Thyroid gland (tissue), 4 donors: ENCODE measurements around the gene THAP4. TPM values are rescaled to one million over a fixed set of nuclear protein-coding genes. Genes with fewer than 3 reads are reported as not detected.

Experiments used
- DNase-seq, 2 donors: peaks; one replicate each; pipeline ENCODE4 v3.0.0-alpha.2; 2019
- H3K27ac ChIP-seq, 3 donors: fragments of 200-600 bp; sonication (generic); 1 replicate in 2 of 3; 2 replicates in 1 of 3; pipeline ENCODE4 v1.5.1; 2016 to 2019; ENCODE audit warnings: mild to moderate bottlenecking in 1 of 3, moderate library complexity in 1 of 3
- H3K27me3 ChIP-seq: fragments of 200-600 bp; sonication (generic); one replicate; pipeline ENCODE4 v1.5.1; 2019
- H3K36me3 ChIP-seq, 2 donors: fragments of 200-600 bp; sonication (generic); one replicate each; pipeline ENCODE4 v1.5.1; 2016 to 2019
- H3K4me1 ChIP-seq, 2 donors: fragments of 200-600 bp; sonication (generic); one replicate each; pipeline ENCODE4 v1.5.1; 2017 to 2019
- H3K4me3 ChIP-seq, 3 donors: fragments of 200-600 bp; sonication (generic); replicated peaks in 1 of 3; 1 replicate in 2 of 3; 2 replicates in 1 of 3; pipeline ENCODE4 v1.5.1; 2016; ENCODE audit warnings: mild to moderate bottlenecking in 1 of 3
- H3K9me3 ChIP-seq: fragments of 200-600 bp; sonication (generic); one replicate; pipeline ENCODE4 v1.5.1; 2017
- POLR2A ChIP-seq, 2 donors: fragments of 450-650 bp; IDR thresholded peaks; one replicate each; pipeline ENCODE4 v1.6.1; 2017; ENCODE audit warnings: antibody characterized with exemption in 2 of 2, mild to moderate bottlenecking in 2 of 2, moderate library complexity in 1 of 2
- WGBS, 2 donors: methylation state at CpG; one replicate each; pipeline ENCODE4 v1.1.5; 2017; 5-methylcytosine and 5-hydroxymethylcytosine counted together
- intact Hi-C: fragments of 100-400 bp; cut with DNase I; formaldehyde crosslinking; loops from one replicate; pipeline ENCODE4 v1.15.1; 2023
- total RNA-seq, 4 donors: library from RNA; depleted of rRNA; stranded (reverse); fragments of >200 nt; gene quantifications; one replicate each; pipeline ENCODE4 v1.2.3, GENCODE V29; 2016
- TF ChIP-seq, protein P1 (sequence below), 6 experiments: fragments of 200-600 bp in 3 of 6; fragments of 450-650 bp in 3 of 6; sonication (generic) in 3 of 6; IDR thresholded peaks; one replicate each; pipeline ENCODE4 v1.5.1; 2016 to 2019; ENCODE audit warnings: antibody characterized with exemption in 6 of 6, mild to moderate bottlenecking in 2 of 6, inconsistent platforms in 1 of 6, moderate library complexity in 1 of 6

Gene THAP4
- total RNA-seq, 4 donors from 2014 or later = 42.9 to 53.6 (median 46.2) TPM

- Histone ChIP-seq H3K27ac (no peak overlapping the region), H3K36me3 (no peaks in the 10 kb centered on the region), H3K4me3 (peak overlapping the region in 1 of 3 donors; percentile 1), H3K27me3 (no peaks in the 10 kb centered on the region), H3K4me1 (peaks cover 0 to 7% of the 10 kb centered on the region in 2 donors), H3K9me3 (no peaks in the 10 kb centered on the region)
- DNase-seq = no peak
- 56 to 61% methylated on average over 15 of the region's 15 CpGs for WGBS, 2 donors
- intact Hi-C loops = loop anchor here (10.0 kb wide), 1 partner anchor 103 kb away; no protein-coding TSS in a partner anchor
- TF ChIP-seq, protein P1, sequence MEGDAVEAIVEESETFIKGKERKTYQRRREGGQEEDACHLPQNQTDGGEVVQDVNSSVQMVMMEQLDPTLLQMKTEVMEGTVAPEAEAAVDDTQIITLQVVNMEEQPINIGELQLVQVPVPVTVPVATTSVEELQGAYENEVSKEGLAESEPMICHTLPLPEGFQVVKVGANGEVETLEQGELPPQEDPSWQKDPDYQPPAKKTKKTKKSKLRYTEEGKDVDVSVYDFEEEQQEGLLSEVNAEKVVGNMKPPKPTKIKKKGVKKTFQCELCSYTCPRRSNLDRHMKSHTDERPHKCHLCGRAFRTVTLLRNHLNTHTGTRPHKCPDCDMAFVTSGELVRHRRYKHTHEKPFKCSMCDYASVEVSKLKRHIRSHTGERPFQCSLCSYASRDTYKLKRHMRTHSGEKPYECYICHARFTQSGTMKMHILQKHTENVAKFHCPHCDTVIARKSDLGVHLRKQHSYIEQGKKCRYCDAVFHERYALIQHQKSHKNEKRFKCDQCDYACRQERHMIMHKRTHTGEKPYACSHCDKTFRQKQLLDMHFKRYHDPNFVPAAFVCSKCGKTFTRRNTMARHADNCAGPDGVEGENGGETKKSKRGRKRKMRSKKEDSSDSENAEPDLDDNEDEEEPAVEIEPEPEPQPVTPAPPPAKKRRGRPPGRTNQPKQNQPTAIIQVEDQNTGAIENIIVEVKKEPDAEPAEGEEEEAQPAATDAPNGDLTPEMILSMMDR (IDR thresholded peaks at IDR 0.05) = no peak
- no peak for TF ChIP-seq POLR2A (IDR thresholded peaks at IDR 0.05)
Measured at GRCh38 chr2:241617431-241618154, 19.4 kb downstream of the THAP4 start.

DNA sequence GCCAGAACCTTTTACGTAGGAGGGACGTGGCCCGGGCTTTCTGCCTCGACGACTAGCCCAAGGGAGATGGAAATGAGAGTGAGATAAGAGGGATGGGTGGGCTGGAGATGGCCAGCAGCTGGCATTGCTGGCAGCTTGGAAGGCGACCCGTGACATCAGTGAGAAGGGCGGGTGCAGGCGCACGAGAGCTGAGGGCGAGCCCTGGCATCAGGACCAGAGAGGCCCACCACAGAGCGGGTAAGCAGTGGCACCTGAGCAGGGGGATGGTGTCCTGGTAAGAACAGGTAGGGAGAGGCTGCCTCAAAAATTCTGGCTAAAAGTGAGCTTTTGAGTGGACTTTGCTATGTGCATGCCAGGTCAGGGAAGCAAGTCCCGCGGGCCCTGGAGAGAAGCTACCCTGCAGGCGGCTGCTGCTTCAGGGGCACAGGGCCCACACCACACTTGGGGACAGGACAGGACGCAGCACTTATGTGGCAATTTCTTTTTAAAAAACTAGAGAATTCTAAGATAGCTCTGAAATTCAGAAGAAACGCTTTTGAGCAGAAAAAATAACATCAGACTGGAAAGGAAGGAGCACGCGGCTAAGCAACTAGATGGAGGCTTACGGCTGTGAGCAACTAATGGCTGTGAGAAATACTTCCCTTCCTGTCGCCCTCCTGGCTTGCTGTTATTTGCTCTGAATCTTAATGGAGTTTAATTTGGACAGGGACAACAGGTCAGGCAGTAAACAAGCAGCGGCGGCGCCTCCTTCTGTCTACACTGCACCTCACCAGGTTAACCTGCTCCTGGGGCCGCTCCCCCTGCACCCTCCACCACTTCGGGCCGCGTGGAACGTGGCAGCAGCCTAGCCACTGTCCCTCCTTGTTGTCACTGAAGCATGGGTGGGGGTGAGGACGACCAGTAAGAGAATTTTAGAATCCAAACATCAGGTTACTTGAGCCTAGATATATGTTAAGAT is 20.5 kb downstream of the THAP4 start:
- intact Hi-C loops = loop anchor here (10.0 kb wide), 1 partner anchor 102 kb away; no protein-coding TSS in a partner anchor
- Histone ChIP-seq H3K9me3 (no peaks in the 10 kb centered on the region), H3K4me3 (no peak overlapping the region), H3K27me3 (no peaks in the 10 kb centered on the region), H3K27ac (no peak overlapping the region), H3K4me1 (peaks cover 0 to 7% of the 10 kb centered on the region in 2 donors), H3K36me3 (no peaks in the 10 kb centered on the region)
- DNase-seq = no peak
- no peak for TF ChIP-seq POLR2A (IDR thresholded peaks at IDR 0.05)
- TF ChIP-seq, protein P1 (IDR thresholded peaks at IDR 0.05) = no peak
- 83 to 87% methylated on average over 30 of the region's 30 CpGs for WGBS, 2 donors

GRCh38 chr2:241615522-241616052 is 21.4 kb downstream of the THAP4 start:
- DNase-seq = no peak
- intact Hi-C loops = loop anchor here (10.0 kb wide), 1 partner anchor 101 kb away; no protein-coding TSS in a partner anchor
- Histone ChIP-seq H3K27ac (no peak overlapping the region), H3K27me3 (no peaks in the 10 kb centered on the region), H3K36me3 (no peaks in the 10 kb centered on the region), H3K4me1 (peaks cover 0 to 7% of the 10 kb centered on the region in 2 donors), H3K4me3 (no peak overlapping the region), H3K9me3 (no peaks in the 10 kb centered on the region)
- TF ChIP-seq, protein P1 (IDR thresholded peaks at IDR 0.05) = no peak
- no peak for TF ChIP-seq POLR2A (IDR thresholded peaks at IDR 0.05)
- 94% methylated on average over 13 to 16 of the region's 16 CpGs for WGBS, 2 donors

DNA sequence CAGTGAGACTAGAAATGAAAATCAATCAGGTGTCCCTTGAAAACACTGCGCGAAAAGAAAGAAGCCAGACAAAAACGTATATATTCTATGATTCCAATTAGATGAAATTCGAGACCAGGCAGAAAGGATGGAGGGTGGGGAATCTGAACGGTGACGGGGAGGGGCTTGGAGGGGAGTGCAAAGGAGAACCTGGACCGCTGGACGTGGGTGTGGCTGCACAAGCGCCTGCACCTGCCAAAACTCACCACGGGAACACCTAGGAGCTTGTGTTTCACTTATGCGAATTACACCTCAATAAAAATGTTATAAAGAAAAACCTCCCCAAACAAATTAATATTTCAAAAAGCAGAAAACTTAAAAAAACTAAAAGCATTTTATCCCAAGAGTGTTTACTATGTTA is 21.9 kb downstream of the THAP4 start:
- no peaks in the 10 kb centered on the region for H3K36me3 ChIP-seq
- H3K9me3 ChIP-seq = no peaks in the 10 kb centered on the region
- no peak overlapping the region for H3K27ac ChIP-seq
- no peak for DNase-seq
- 84 to 86% methylated on average over 11 of the region's 11 CpGs for WGBS, 2 donors
- H3K4me1 ChIP-seq = peaks cover 0 to 7% of the 10 kb centered on the region in 2 donors
- intact Hi-C loops = loop anchor here (10.0 kb wide), 1 partner anchor 100 kb away; no protein-coding TSS in a partner anchor
- H3K27me3 ChIP-seq = no peaks in the 10 kb centered on the region
- TF ChIP-seq, protein P1 (IDR thresholded peaks at IDR 0.05) = no peak
- TF ChIP-seq POLR2A (IDR thresholded peaks at IDR 0.05) = no peak
- no peak overlapping the region for H3K4me3 ChIP-seq
